ENCODE data around the gene NMUR1.

NMUR1 gene

DNA sequence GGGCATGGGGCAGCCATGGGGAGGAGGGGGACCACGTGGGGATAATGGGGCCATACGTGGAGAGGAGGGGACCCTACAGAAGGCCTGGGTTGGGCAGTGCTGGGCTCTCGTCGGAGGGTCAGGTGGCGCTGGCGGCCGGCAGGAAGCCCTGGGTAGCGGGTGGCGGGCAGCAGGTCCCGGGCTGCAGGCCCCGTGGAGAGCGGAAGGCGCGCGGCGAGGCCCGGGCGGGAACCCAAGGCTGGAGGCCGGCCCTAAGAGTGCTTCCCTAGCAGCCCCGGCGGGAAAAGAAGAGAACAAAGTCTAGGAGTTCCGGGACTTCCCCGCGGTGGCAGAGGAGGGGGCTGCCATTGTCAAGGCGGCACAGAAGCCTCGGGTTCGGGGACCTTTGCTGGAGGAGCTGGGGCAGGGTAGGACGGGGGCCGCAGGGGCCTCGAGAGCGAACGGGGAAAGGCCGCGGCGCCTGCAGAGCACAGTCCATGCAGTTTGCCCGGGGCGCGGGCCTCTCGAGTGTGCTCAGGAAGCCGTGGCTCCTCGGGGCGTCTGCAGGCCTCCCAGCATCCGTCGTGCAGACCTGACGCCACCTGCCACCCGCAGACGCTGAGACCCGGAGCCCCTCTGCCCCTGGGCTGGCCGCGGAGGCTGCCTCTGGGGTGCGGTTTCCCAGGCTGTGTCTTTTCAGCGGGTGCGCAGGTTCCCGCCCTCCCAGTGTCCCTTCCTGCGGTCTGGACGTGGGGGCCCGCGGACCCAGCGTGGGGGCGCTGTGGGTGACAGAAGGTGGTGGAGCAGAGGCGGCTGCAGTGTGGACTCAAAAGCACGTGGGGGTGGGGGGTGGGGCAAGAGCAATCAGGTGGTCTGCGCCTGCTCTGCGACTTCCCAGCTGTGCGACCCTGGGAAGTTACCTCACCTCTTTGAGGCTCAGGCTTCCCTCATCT, 46.6 kb downstream of the NMUR1 start:
- DNase-seq (ENCODE audit: low spot score), result no peak

DNA sequence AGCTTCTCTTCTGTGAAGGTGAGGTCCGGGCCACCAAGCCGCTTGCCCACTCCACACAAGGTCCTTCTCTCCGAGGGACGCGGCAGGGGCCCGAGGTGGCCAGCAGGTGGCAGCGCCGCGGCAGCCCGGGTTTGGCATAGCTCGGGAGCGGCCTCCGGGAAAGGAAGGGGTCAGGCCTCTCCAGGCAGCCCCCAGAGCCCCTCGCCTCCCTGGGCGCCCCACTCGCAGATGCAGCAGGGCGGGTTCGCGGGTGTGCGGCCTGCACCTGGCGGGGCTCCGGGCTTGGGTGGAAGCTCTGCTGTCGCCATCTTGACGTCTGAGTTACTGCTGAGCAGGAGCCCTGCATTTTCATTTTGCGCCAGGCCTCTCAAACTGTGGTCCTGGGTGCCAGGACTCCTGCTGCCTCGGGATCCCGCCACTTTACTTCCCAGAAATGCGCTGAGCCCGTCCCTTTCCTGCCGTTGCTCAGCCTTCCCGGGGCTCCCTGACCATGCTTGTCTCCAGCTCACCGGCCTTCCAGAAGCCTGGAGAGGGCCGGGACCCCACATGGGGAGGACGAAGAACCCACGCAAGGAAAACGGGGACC, 47.3 kb downstream of the NMUR1 start:
- peak; percentile 92 for DNase-seq (ENCODE audit: low spot score)

DNA sequence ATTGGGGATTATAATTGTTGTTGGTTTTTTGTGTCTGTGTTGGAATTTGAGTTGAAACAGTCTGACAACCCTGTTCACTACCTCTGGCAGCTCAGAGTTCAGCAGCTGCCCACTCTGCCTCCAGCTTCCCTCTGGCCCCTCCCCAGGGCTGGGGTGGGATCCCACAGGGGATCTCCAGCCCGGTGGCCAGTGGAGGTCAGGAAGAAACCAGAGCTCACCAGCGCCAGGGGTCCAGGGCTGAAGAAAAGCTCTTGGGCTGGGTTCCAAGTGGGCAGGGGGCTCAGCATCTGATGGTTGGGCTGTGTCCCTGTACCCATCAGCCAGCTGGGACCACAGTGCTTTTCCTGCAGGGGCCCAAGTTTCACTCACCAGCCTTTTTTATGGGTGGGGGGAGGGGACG, 49.5 kb downstream of the NMUR1 start:
- DNase-seq (ENCODE audit: low spot score), result no peak

DNA sequence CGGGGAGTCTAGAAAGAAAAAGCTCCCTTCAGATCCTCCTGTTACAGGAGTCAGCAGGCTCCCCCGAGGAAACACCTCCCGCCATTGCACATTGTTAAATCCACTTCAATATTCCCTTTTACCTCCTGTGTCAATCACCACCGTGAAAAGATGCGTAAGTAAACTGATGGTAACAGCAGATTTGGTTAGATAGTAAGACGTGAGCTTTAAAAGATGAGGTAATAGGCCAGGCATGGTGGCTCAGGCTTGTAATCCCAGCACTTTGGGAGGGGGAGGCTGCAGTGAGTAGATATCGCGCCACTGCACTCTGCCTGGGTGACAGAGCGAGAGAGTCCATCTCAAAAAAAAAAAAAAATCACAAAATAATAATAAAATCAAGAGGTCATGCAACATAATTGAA, 50.8 kb downstream of the NMUR1 start:
- no peak for DNase-seq (ENCODE audit: low spot score)

DNA sequence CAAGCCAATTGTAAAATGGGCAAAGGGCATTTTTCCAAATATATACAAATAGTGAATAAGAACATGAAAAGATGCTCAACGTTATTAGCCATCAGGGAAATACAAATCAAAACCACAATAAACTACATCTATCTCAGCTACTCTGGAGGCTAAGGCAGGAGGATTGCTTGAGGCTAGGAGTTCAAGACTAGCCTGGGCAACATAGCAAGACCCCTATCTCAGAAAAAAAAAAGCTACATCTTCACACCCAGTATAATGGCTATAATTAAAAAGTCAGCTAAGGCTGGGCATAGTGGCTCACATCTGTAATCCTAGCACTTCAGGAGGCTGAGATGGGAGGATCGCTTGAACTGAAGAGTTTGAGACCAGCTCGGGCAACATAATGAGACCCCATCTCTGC, 53.3 kb downstream of the NMUR1 start:
- DNase-seq (ENCODE audit: low spot score), result no peak

DNA sequence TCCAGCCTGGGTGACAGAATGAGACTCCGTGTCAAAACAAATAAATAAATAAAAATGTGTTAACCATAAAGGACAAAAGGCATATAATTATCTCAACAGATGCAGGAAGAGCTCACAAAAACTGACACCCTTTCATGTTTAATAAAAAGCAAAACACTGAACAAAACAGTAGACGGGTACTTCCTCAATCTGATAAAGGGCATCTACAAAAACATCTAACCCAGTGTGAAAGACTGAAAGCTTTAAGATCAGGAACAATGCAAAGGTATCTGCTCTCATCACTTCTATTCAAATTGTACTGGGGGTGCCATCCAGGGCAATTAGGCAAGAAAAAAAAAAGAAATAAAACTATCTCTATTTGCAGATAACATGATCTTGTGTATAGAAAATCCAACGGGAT, 54.3 kb downstream of the NMUR1 start:
- DNase-seq (ENCODE audit: low spot score), result no peak

Data from HuH-7 (cell line).